GM18519 (cell line): ENCODE data around the gene RBM3.

Source experiments
- ATAC-seq: cut with Tn5 transposase; IDR thresholded peaks from one replicate; pipeline ENCODE4 v1.9.1; 2021; ENCODE audit warnings: mild to moderate bottlenecking, moderate library complexity; ENCODE audit not compliant: unreplicated experiment, low FRiP score

RBM3 gene

GRCh38 chrX:48613502-48614160 lies 39.3 kb downstream of the RBM3 start:
- no peak for ATAC-seq

GRCh38 chrX:48616576-48616975 lies 42.3 kb downstream of the RBM3 start:
- no peak for ATAC-seq

GRCh38 chrX:48617542-48618340 lies 43.5 kb downstream of the RBM3 start:
- ATAC-seq: no peak

GRCh38 chrX:48626401-48627298 lies 52.4 kb downstream of the RBM3 start:
- no peak for ATAC-seq
